DND-41 (cell line): ENCODE data around the gene NOD2.

Experiments used
- ATAC-seq: fragments of 200-7000 bp; cut with Tn5 transposase; 3 replicates; pipeline ENCODE4 v1.9.1; 2021; ENCODE audit warnings: low read depth; ENCODE audit not compliant: insufficient read depth
- DNase-seq: peaks from one replicate; pipeline ENCODE4 v3.0.0-alpha.2; 2020
- H2AFZ ChIP-seq: 2 replicates; pipeline ENCODE4 v1.6.0; 2012; ENCODE audit warnings: low read depth, low read length
- H3K27ac ChIP-seq: 2 replicates; pipeline ENCODE4 v1.5.1; 2012; ENCODE audit warnings: low read length, inconsistent platforms
- H3K27me3 ChIP-seq: fragments of 200-600 bp; sonication (generic); 2 replicates; pipeline ENCODE4 v1.6.0; 2012; ENCODE audit warnings: low read length, mild to moderate bottlenecking, inconsistent platforms; ENCODE audit not compliant: insufficient read depth, poor library complexity
- H3K36me3 ChIP-seq: 2 replicates; pipeline ENCODE4 v1.5.1; 2012; ENCODE audit warnings: low read length, inconsistent platforms; ENCODE audit not compliant: insufficient read depth
- H3K4me1 ChIP-seq: 2 replicates; pipeline ENCODE4 v1.5.1; 2012; ENCODE audit warnings: mild to moderate bottlenecking, low read length; ENCODE audit not compliant: insufficient read depth
- H3K4me2 ChIP-seq: 2 replicates; pipeline ENCODE4 v1.6.0; 2012; ENCODE audit warnings: mild to moderate bottlenecking, moderate library complexity, low read length, inconsistent platforms; ENCODE audit not compliant: insufficient read depth
- H3K4me3 ChIP-seq, 2 experiments: fragments of 200-600 bp in 1 of 2; shearing (Covaris generic) in 1 of 2; 2 replicates each; pipeline ENCODE4 v1.5.1; 2012 to 2016; ENCODE audit warnings: inconsistent platforms in 2 of 2, low read length in 2 of 2, mild to moderate bottlenecking in 2 of 2, low read depth in 1 of 2, moderate library complexity in 1 of 2
- H3K79me2 ChIP-seq: 2 replicates; pipeline ENCODE4 v1.6.0; 2012; ENCODE audit warnings: low read length, inconsistent platforms; ENCODE audit not compliant: insufficient read depth
- H3K9ac ChIP-seq: 2 replicates; pipeline ENCODE4 v1.6.0; 2012; ENCODE audit warnings: low read depth, mild to moderate bottlenecking, inconsistent platforms, low read length, moderate library complexity
- H3K9me3 ChIP-seq: 2 replicates; pipeline ENCODE4 v1.5.1; 2012; ENCODE audit warnings: low read length, moderate library complexity, mild to moderate bottlenecking, inconsistent platforms; ENCODE audit not compliant: insufficient read depth, severe bottlenecking
- H4K20me1 ChIP-seq: 2 replicates; pipeline ENCODE4 v1.6.0; 2012; ENCODE audit warnings: low read length; ENCODE audit not compliant: insufficient read depth
- CTCF ChIP-seq: IDR thresholded peaks from 2 replicates; pipeline ENCODE4 v1.5.1; 2012; ENCODE audit warnings: borderline replicate concordance, low read length, moderate library complexity, mild to moderate bottlenecking; ENCODE audit not compliant: poor library complexity, severe bottlenecking; ENCODE audit errors: extremely low read depth
- EZH2 ChIP-seq: IDR thresholded peaks from 3 replicates; pipeline ENCODE4 v1.6.1; 2012; ENCODE audit warnings: borderline replicate concordance, low read depth, mild to moderate bottlenecking, moderate library complexity, low read length, inconsistent platforms; ENCODE audit not compliant: severe bottlenecking

The NOD2 gene

GRCh38 chr16:50743581-50744225, 50.3 kb downstream of the NOD2 start:
- Histone ChIP-seq H3K27ac (no peak overlapping the region), H3K9ac (peak overlapping the region; percentile 73; the same call in 1 of the 2 replicates)

GRCh38 chr16:50744881-50745280, 51.5 kb downstream of the NOD2 start:
- Histone ChIP-seq H3K9ac (no peak overlapping the region), H3K4me1 (peaks cover 60% of the 10 kb centered on the region), H2AFZ (no peak overlapping the region)

More at GRCh38 chr16:50743581-50744225, 50.3 kb downstream of the NOD2 start:
- H3K27me3 ChIP-seq = no peaks in the 10 kb centered on the region
- H3K36me3 ChIP-seq = 0 out of 2 replicates have a peak, but pooled peaks cover 4% of the 10 kb centered on the region
- TF ChIP-seq CTCF (no peak), EZH2 (no peak)
- no peak overlapping the region for H2AFZ ChIP-seq
- no peaks in the 10 kb centered on the region for H3K9me3 ChIP-seq
- H3K4me3 ChIP-seq = no peak overlapping the region; a peak in 1 of 4 replicates
- no peak for DNase-seq
- peaks cover 58% of the 10 kb centered on the region for H3K4me1 ChIP-seq
- H4K20me1 ChIP-seq = no peaks in the 10 kb centered on the region
- H3K4me2 ChIP-seq = peak overlapping the region; percentile 91
- no peak for ATAC-seq
- H3K79me2 ChIP-seq = peaks cover 7% of the 10 kb centered on the region; the same call in 1 of the 2 replicates

DNA sequence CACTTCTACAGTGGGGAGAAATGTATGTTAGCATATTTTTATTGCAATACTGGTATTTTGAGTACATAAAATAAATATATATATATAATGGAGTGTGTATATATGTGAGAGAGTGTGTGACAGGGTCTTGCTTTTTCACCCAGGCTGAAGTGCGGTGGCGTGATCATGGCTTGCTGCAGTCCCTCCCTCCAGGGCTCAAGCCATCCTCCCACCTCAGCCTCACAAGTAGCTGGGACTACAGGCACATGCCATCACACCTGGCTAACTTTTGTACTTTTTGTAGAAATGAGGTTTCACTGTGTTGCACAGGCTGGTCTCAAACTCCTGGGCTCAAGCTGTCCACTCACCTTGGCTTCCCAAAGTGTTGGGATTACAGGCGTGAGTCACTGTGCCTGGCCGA, 52.5 kb downstream of the NOD2 start:
- Histone ChIP-seq H3K79me2 (peaks cover 9% of the 10 kb centered on the region; the same call in 1 of the 2 replicates), H3K4me3 (no peak overlapping the region), H3K4me1 (peaks cover 57% of the 10 kb centered on the region), H3K4me2 (peak overlapping the region; percentile 60), H3K36me3 (0 out of 2 replicates have a peak, but pooled peaks cover 13% of the 10 kb centered on the region), H3K9ac (no peak overlapping the region), H4K20me1 (no peaks in the 10 kb centered on the region), H2AFZ (no peak overlapping the region), H3K9me3 (no peaks in the 10 kb centered on the region), H3K27me3 (no peaks in the 10 kb centered on the region), H3K27ac (no peak overlapping the region; the same call in 1 of the 2 replicates)
- ATAC-seq = no peak
- TF ChIP-seq CTCF (no peak), EZH2 (no peak)
- DNase-seq = no peak

More at GRCh38 chr16:50744881-50745280, 51.5 kb downstream of the NOD2 start:
- no peaks in the 10 kb centered on the region for H4K20me1 ChIP-seq
- H3K27ac ChIP-seq = no peak overlapping the region
- ATAC-seq = no peak
- H3K27me3 ChIP-seq = no peaks in the 10 kb centered on the region
- H3K79me2 ChIP-seq = peaks cover 9% of the 10 kb centered on the region; the same call in 1 of the 2 replicates
- DNase-seq = no peak
- H3K4me3 ChIP-seq = no peak overlapping the region
- 0 out of 2 replicates have a peak, but pooled peaks cover 9% of the 10 kb centered on the region for H3K36me3 ChIP-seq
- TF ChIP-seq CTCF (no peak), EZH2 (no peak)
- no peak overlapping the region for H3K4me2 ChIP-seq
- H3K9me3 ChIP-seq = no peaks in the 10 kb centered on the region
